ENCODE results near the gene SNAP91. TPM values are rescaled to one million over a fixed set of nuclear protein-coding genes. Genes with fewer than 3 reads are reported as not detected.
"Not testable (repeated sequence)": the region's sequence is repeated elsewhere in the genome, so short reads cannot be mapped to it uniquely, and the experiment has no call there.

SNAP91 gene
- total RNA-seq (ENCODE audit: insufficient read depth, low replicate concordance): 0.72 TPM

- peak; percentile 36 for DNase-seq (ENCODE audit: low spot score)
Measured at GRCh38 chr6:83708970-83709747, at the start of gene SNAP91. SNAP91 (minus strand) TSS chr6:83709101; CDS start chr6:83707927, 1,174 bp downstream.

DNA sequence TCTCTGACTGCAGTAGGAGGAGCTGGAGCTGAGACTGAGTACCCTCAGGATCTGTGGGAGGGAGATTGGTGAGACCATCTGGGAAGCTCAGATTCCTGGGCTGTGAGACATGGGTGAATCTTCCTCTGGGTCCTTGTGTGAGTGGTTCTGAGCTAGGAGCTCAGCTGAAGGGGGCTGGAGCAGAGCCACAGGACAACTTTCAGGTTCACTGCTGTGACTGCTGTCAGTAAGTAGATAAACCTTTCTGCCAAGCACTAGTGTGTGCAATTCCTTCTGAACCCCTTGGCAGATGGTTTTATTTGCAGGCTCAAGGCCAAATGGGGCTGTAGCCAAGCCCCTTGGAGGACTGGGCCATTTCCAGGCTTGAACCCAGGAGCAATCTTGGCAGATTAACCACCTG, 49.6 kb upstream of the SNAP91 start:
- DNase-seq (ENCODE audit: low spot score): no peak

DNA sequence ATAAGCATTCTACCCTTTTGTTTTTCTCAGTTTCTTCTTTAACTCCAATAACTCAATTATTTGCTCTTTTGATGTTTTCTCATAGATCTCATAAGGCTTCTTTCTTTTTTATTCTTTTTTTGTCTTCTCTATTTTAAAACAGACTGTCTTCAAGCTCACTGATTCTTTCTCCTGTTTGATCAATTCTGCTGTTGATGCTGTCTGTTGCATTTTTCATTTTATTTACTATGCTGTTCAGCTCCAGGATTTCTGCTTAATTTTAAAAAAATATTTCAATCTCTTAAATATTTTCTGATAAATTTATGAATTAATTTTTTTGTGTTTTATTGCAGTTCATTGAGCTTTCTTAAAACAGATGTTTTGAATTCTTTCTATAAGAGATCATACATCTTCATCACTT, 48.1 kb upstream of the SNAP91 start:
- no peak for DNase-seq (ENCODE audit: low spot score)

DNA sequence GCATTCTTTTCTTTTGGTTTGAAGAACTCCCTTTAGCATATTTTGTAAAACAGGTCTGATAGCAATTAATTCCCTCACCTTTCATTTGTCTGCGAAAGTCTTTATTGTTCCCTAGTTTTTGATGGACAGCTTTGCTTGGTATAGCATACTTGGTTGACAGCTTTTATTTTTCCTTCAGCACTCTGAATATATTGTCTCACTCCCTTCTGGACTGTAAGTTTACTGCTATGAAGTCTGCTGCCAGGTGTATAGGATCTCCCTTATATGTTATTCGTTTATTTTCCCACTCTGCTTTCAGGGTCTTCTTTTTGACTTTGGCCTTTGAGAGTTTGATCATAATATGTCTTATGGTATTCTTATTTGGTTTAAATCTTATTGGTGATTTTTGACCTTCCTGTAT, 47.7 kb upstream of the SNAP91 start:
- no peak for DNase-seq (ENCODE audit: low spot score)

DNA sequence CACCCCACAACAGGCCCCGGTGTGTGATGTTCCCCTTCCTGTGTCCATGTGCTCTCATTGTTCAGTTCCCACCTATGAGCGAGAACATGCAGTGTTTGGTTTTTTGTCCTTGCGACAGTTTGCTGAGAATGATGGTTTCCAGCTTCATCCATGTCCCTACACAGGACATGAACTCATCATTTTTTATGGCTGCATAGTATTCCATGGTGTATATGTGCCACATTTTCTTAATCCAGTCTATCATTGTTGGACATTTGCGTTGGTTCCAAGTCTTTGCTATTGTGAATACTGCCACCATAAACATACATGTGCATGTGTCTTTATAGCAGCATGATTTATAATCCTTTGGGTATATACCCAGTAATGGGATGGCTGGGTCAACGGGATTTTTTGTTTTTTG, 43.5 kb upstream of the SNAP91 start:
- DNase-seq (ENCODE audit: low spot score): not testable (repeated sequence)

GRCh38 chr6:83741089-83741488, 32.2 kb upstream of the SNAP91 start:
- no peak for DNase-seq (ENCODE audit: low spot score)

DNA sequence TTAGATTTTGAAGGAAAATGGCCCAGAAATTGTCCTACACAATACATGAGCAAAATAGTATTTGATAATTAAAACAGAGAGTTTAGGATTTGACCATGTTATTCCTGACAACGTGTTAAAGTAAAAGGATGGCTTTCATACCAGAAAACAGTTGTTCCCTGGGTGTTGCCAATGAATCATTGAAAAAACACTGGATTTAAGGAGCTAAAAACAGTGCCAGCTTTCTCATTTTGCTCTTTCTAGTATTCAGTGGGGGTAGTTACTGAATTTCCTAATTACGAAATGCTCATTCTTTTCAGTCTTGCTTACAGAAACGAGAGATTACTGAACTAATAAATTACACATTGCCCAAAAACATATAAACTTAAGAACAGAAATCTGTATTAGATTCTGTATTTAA, 26.6 kb upstream of the SNAP91 start:
- no peak for DNase-seq (ENCODE audit: low spot score)

GRCh38 chr6:83729871-83730270, 21.0 kb upstream of the SNAP91 start:
- no peak for DNase-seq (ENCODE audit: low spot score)

GRCh38 chr6:83722876-83723275, 14.0 kb upstream of the SNAP91 start:
- no peak for DNase-seq (ENCODE audit: low spot score)

GRCh38 chr6:83717809-83718208, 8.9 kb upstream of the SNAP91 start:
- DNase-seq (ENCODE audit: low spot score): no peak

DNA sequence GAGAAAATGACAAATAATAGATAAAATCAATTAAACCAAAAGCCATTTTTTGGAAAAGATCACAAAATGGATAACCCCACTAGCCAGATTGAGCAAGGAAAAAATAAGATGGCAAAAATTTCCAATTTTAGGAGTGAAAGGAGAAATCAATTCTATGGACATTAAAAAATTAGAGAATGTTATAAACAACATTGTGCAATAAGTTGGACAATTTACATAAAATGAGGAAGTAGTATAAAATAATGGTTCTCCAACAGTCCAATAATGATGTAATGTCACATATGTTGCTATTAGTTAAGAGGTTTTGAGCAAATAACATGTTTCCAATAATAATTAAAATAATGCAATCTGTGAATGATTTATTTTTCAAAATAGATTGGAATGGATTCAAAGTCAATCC, 3.1 kb upstream of the SNAP91 start:
- DNase-seq (ENCODE audit: low spot score): no peak

GRCh38 chr6:83709748-83710050, 798 bp upstream of the SNAP91 start:
- no peak for DNase-seq (ENCODE audit: low spot score)

DNA sequence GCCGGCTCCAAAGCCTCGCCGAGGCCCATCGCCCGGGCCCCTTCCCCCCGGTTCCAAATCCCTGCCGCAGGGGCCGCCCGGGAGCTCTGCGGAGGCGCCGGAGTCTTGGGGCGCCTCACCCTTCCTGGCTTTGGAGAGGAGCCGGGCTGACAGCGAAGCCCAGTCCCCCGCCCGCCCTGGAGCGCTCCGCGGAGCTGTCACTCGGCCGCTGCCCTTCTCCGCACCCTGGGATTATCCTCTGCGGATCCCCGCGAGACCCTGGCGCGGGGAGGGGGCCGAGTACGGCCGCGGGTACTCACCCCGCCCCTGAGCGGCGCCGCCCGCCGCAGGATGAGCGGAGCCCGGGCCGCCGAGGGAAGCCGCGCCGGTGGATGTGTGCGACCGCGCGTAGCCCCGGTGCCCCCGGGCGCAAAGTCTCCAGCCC, 343 bp downstream of the SNAP91 start:
- peak; percentile 23 for DNase-seq (ENCODE audit: low spot score)

DNA sequence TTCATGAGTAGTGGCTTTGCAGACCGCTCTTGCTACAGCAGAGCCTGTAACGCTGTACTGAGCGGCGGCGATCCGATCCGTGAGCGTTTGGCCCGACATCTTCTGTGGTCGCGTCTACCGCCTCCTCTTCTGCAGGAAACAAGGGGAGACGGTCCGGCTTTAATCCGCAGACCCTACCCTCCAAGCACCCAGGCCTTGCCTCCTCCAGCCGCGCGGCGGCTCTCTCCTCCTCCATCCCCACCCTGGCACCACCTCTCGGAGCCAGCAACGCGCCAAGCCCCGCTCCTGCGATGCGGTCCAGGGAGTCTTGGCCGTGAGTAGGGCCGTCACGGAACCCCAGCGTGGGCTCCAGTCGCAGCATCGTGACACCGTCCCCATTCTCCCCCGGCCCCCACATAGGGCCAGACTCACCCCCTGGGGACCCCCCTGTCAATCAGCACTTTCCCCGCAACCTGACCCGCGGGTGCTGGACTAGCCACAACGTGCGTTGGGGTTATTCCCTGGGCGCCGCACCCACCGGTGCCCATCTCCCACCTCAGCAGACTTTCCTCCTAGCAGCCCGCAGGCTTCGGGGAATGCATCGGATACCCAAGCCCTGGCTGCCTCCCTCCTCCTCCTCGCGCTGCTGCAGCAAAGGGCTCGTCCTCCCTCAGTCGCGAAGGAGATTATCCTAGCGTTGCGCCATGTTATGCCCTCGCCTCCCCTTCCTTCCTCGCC, 914 bp downstream of the SNAP91 start:
- no peak for DNase-seq (ENCODE audit: low spot score)

DNA sequence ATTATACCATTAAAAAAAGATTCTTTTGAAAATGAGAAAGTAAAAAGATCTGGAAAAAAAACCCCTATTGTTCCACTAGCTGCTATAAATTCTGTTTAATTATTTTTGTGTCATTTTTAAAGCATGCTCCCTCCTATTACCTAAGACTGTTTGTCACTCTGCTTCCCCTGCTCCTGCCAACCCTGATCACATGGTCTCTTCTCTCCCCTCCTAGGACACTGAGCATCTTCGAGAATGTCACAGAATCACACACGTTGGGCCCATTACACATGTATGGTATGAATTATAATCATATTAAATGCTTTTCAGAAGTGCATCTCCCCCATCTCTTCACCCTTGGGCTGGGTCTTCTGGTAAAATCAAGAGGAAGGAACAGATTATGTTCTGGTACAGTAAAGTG, 6.2 kb downstream of the SNAP91 start:
- DNase-seq (ENCODE audit: low spot score): no peak

- DNase-seq (ENCODE audit: low spot score): no peak
Measured at GRCh38 chr6:83702077-83702476, 6.8 kb downstream of the SNAP91 start.

- no peak for DNase-seq (ENCODE audit: low spot score)
Measured at GRCh38 chr6:83696674-83697073, 12.2 kb downstream of the SNAP91 start.

- DNase-seq (ENCODE audit: low spot score): no peak
Measured at GRCh38 chr6:83685481-83685880, 23.4 kb downstream of the SNAP91 start.

GRCh38 chr6:83677791-83678190, 31.1 kb downstream of the SNAP91 start:
- no peak for DNase-seq (ENCODE audit: low spot score)

GRCh38 chr6:83637953-83638352, 70.9 kb downstream of the SNAP91 start:
- no peak for DNase-seq (ENCODE audit: low spot score)

DNA sequence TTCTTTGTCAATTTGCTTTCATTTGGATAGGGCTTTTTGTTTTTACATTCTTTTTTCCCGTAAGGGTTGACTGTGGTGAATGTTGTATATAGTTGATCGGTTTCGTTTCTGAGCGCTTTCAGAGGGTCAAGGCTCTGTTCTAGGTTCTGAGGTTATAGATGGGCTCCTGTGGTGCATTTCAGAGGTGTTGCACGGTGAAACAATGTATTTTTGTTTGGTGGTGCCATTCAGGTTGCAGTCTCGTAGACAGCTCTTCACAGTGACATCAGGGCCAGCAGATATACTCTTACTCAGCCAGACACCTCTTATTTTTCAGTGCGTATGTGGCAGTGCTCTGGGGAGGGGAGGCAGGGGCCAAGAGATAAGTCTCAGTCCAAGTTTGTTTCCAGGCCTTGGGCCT, 72.1 kb downstream of the SNAP91 start:
- DNase-seq (ENCODE audit: low spot score): no peak

DNA sequence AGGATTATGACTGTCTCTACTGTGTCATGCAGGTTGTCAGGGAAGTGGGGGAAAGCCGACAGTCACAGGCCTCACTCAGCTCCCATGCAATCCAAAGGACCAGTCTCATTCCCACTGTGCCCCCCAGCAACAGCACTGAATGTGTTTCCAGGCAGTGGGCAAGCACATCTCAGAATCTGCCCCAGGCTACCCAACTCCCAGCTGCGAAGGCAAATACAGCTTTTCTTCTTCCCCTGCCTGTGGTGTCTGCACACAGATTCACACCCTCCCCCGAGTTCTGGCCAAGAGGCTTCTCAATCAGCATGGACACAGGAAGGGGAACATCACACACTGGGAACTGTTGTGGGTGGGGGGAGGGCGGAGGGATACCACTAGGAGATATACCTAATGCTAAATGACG, 75.3 kb downstream of the SNAP91 start:
- DNase-seq (ENCODE audit: low spot score): no peak

- DNase-seq (ENCODE audit: low spot score): no peak
Measured at GRCh38 chr6:83633149-83633548, 75.8 kb downstream of the SNAP91 start.
